NT2/D1 (cell line): ENCODE measurements around the gene EIF4E3.

Source experiments
- DNase-seq: peaks from one replicate; pipeline ENCODE4 v3.0.0-alpha.2; 2011; ENCODE audit warnings: low read depth, low spot score
- H3K27me3 ChIP-seq: 2 replicates; pipeline ENCODE4 v1.6.0; 2011; ENCODE audit warnings: mild to moderate bottlenecking; ENCODE audit not compliant: insufficient read length, insufficient read depth
- H3K36me3 ChIP-seq: 2 replicates; pipeline ENCODE4 v1.6.1; 2011; ENCODE audit warnings: mild to moderate bottlenecking, low read length, mixed read lengths; ENCODE audit not compliant: insufficient read depth, insufficient read length
- H3K4me1 ChIP-seq: 2 replicates; pipeline ENCODE4 v1.5.1; 2011; ENCODE audit not compliant: insufficient read depth, insufficient read length
- H3K4me3 ChIP-seq: 2 replicates; pipeline ENCODE4 v1.5.1; 2011; ENCODE audit warnings: low read depth; ENCODE audit not compliant: insufficient read length
- H3K9ac ChIP-seq: 2 replicates; pipeline ENCODE4 v1.6.0; 2011; ENCODE audit warnings: low read depth; ENCODE audit not compliant: insufficient read length
- H3K9me3 ChIP-seq: 2 replicates; pipeline ENCODE4 v1.5.1; 2011; ENCODE audit warnings: mild to moderate bottlenecking, low read length; ENCODE audit not compliant: insufficient read depth
- SUZ12 ChIP-seq: IDR thresholded peaks from 2 replicates; pipeline ENCODE4 v1.6.1; 2011; ENCODE audit not compliant: insufficient read length, insufficient read depth; ENCODE audit errors: extremely low read depth
- YY1 ChIP-seq: IDR thresholded peaks from 2 replicates; pipeline ENCODE4 v1.6.1; 2011; ENCODE audit not compliant: insufficient read length, insufficient read depth
- ZNF274 ChIP-seq: IDR thresholded peaks from 2 replicates; pipeline ENCODE4 v1.6.1; 2011; ENCODE audit warnings: mild to moderate bottlenecking, low read depth, low read length

Gene EIF4E3

GRCh38 chr3:71647751-71648150 is 77.5 kb downstream of the EIF4E3 start:
- no peak overlapping the region for H3K9ac ChIP-seq
- H3K27me3 ChIP-seq = peaks cover 4% of the 10 kb centered on the region
- H3K36me3 ChIP-seq = no peaks in the 10 kb centered on the region
- no peak for TF ChIP-seq YY1
- TF ChIP-seq ZNF274 = no peak
- no peak for TF ChIP-seq SUZ12
- DNase-seq = no peak
- no peaks in the 10 kb centered on the region for H3K9me3 ChIP-seq
- H3K4me3 ChIP-seq = no peak overlapping the region
- peaks cover 3% of the 10 kb centered on the region for H3K4me1 ChIP-seq

- DNase-seq = no peak
- no peak overlapping the region for H3K9ac ChIP-seq
- H3K4me1 ChIP-seq = peaks cover 3% of the 10 kb centered on the region
- H3K4me3 ChIP-seq = no peak overlapping the region
- H3K27me3 ChIP-seq = peaks cover 4% of the 10 kb centered on the region
- no peaks in the 10 kb centered on the region for H3K36me3 ChIP-seq
- TF ChIP-seq YY1 (no peak), ZNF274 (no peak), SUZ12 (no peak)
- H3K9me3 ChIP-seq = no peaks in the 10 kb centered on the region
Measured at GRCh38 chr3:71646971-71647370, 78.2 kb downstream of the EIF4E3 start.

- H3K4me1 ChIP-seq = peaks cover 2% of the 10 kb centered on the region
- no peak overlapping the region for H3K4me3 ChIP-seq
- H3K9me3 ChIP-seq = no peaks in the 10 kb centered on the region
- TF ChIP-seq YY1 = no peak
- H3K27me3 ChIP-seq = peaks cover 4% of the 10 kb centered on the region
- H3K9ac ChIP-seq = no peak overlapping the region
- peak; percentile 73 for DNase-seq
- no peaks in the 10 kb centered on the region for H3K36me3 ChIP-seq
Measured at GRCh38 chr3:71645140-71645539, 80.1 kb downstream of the EIF4E3 start.

GRCh38 chr3:71641674-71642073 is 83.5 kb downstream of the EIF4E3 start:
- TF ChIP-seq SUZ12 (no peak), YY1 (no peak), ZNF274 (no peak)
- Histone ChIP-seq H3K27me3 (no peaks in the 10 kb centered on the region), H3K9ac (no peak overlapping the region), H3K36me3 (no peaks in the 10 kb centered on the region), H3K4me3 (no peak overlapping the region), H3K4me1 (no peaks in the 10 kb centered on the region), H3K9me3 (no peaks in the 10 kb centered on the region)
- no peak for DNase-seq

DNA sequence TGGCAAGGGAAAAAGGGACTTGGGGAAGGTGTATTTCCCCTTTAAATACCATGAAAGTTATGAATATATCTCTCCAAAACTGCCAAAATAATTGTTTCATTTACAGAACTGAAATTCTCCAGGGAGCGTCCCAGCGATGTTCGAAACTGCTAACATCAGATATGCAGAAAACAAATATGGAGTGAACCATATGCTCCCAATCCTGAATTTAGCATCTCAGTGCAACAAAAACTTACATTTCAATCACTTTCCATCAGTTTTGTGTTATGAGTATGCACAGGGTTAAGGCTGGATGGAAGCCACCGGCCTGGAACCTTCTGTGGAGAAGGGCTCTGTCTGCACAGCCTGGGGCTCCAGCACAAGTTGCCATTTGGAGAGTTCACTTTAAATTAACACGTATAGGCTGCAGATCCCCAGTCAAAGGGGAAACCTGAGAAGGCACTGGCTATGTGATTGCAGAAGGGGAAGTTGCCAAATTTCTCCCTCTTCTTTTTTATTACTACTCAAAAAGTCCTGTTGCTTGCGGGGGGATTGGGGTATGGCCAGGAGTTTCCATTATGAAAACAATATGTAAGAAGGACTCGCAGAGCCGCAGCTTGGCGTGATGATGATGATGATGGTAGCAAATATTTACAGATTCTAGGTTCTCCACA is 84.7 kb downstream of the EIF4E3 start:
- no peak for DNase-seq
- no peak overlapping the region for H3K9ac ChIP-seq
- H3K9me3 ChIP-seq = no peaks in the 10 kb centered on the region
- no peaks in the 10 kb centered on the region for H3K27me3 ChIP-seq
- H3K4me1 ChIP-seq = no peaks in the 10 kb centered on the region
- H3K4me3 ChIP-seq = no peak overlapping the region
- no peaks in the 10 kb centered on the region for H3K36me3 ChIP-seq
- no peak for TF ChIP-seq SUZ12
- no peak for TF ChIP-seq ZNF274
- no peak for TF ChIP-seq YY1

- Histone ChIP-seq H3K9ac (no peak overlapping the region), H3K27me3 (no peaks in the 10 kb centered on the region), H3K9me3 (no peaks in the 10 kb centered on the region), H3K4me3 (no peak overlapping the region), H3K4me1 (no peaks in the 10 kb centered on the region), H3K36me3 (no peaks in the 10 kb centered on the region)
- no peak for DNase-seq
- TF ChIP-seq SUZ12 = no peak
- TF ChIP-seq YY1 = no peak
- no peak for TF ChIP-seq ZNF274
Measured at GRCh38 chr3:71636482-71636881, 88.7 kb downstream of the EIF4E3 start.

DNA sequence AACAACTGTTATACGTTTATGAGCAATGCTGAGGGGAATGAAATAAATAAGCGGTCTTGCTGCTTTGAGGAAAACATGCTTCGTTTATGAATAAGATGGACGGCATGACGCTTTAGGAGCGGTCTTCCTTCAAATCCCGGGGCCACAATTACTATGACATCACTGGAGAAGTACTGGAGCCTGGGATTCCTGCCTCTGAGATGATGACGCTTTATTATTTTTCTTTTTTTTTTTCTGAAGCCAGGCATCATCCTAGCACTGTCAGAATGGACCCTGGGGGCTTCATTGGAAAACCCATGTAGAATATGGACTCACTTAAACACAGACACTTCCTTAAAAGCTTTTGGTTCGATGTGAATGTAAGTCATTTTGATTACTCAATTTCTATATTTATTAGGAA is 89.2 kb downstream of the EIF4E3 start:
- Histone ChIP-seq H3K4me1 (no peaks in the 10 kb centered on the region), H3K9me3 (no peaks in the 10 kb centered on the region), H3K4me3 (no peak overlapping the region), H3K36me3 (no peaks in the 10 kb centered on the region), H3K27me3 (no peaks in the 10 kb centered on the region), H3K9ac (no peak overlapping the region)
- DNase-seq = no peak
- TF ChIP-seq YY1 (no peak), ZNF274 (no peak), SUZ12 (no peak)

DNA sequence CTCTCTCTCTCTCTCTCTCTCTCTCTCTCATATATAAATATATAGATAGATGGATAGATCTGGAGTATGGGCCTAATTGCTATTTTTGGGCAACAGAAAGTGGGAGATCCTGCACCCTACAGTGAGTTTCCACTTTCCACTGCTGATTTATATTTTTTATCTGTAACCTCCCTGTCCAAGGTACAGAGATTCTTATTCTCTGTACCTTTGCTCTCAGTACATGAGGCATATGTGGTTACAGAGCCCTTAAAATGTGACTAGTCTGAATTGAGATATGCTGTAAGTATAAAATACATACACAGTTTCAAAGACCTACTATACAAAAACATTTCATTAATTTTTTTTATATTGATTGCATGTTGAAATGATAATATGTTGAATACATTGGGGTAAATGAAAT is 90.5 kb downstream of the EIF4E3 start:
- Histone ChIP-seq H3K36me3 (no peaks in the 10 kb centered on the region), H3K27me3 (no peaks in the 10 kb centered on the region), H3K9ac (no peak overlapping the region), H3K9me3 (no peaks in the 10 kb centered on the region), H3K4me3 (no peak overlapping the region), H3K4me1 (no peaks in the 10 kb centered on the region)
- no peak for DNase-seq
- TF ChIP-seq SUZ12 = no peak
- no peak for TF ChIP-seq ZNF274
- TF ChIP-seq YY1 = no peak
